Activated CD4-positive, alpha-beta T cell treated with anti-CD3 and anti-CD28 coated beads for 36 hours (primary cell): ENCODE measurements around the gene KLHDC4. TPM values are rescaled to one million over a fixed set of nuclear protein-coding genes. Genes with fewer than 3 reads are reported as not detected.
"Not testable (repeated sequence)": the region's sequence is repeated elsewhere in the genome, so short reads cannot be mapped to it uniquely, and the experiment has no call there.

Experiments
- ATAC-seq: fragments of 200-7000 bp; cut with Tn5 transposase; one replicate; pipeline ENCODE4 v1.10.0; 2021; ENCODE audit warnings: mild to moderate bottlenecking, moderate library complexity
- CTCF ChIA-PET: fragments of 350-600 bp; sonication (Branson Sonifier 250); formaldehyde crosslinking; loops from one replicate; lab custom pipeline; 2021; ENCODE audit warnings: antibody characterized with exemption; lab: Charles Lee
- POLR2A ChIA-PET: fragments of 350-600 bp; sonication (Branson Sonifier 250); formaldehyde crosslinking; loops from one replicate; lab custom pipeline; 2021; ENCODE audit warnings: antibody characterized with exemption, inconsistent platforms; lab: Charles Lee
- DNase-seq: peaks from one replicate; pipeline ENCODE4 v3.0.0-alpha.2; 2020
- H3K27ac Mint-ChIP-seq: one replicate; pipeline ENCODE4 v1.8.0; 2021; ENCODE audit warnings: mixed read lengths
- H3K27me3 Mint-ChIP-seq: one replicate; pipeline ENCODE4 v1.8.0; 2021; ENCODE audit warnings: mixed read lengths
- H3K36me3 Mint-ChIP-seq: one replicate; pipeline ENCODE4 v1.8.0; 2021; ENCODE audit warnings: low read depth, mixed read lengths
- H3K4me1 Mint-ChIP-seq: one replicate; pipeline ENCODE4 v1.8.0; 2021; ENCODE audit warnings: mixed read lengths
- H3K4me3 Mint-ChIP-seq: one replicate; pipeline ENCODE4 v1.8.0; 2021; ENCODE audit warnings: mild to moderate bottlenecking, moderate library complexity, mixed read lengths
- H3K9me3 Mint-ChIP-seq: one replicate; pipeline ENCODE4 v1.8.0; 2021; ENCODE audit warnings: low read depth, mixed read lengths
- intact Hi-C, 2 experiments: fragments of 100-400 bp; cut with DNase I in 1 of 2; cut with micrococcal nuclease in 1 of 2; formaldehyde crosslinking; loops; one replicate each; pipeline versions ENCODE4 v1.14.2 to v1.15.1; 2022 to 2024; cut with DNase I, micrococcal nuclease
- total RNA-seq, 2 experiments: library from RNA; stranded (reverse); gene quantifications; one replicate each; pipeline ENCODE4 v1.2.3, GENCODE V29; 2021

The KLHDC4 gene
- total RNA-seq, 2 experiments from 2014 or later: 67.0 to 77.3 TPM

DNA sequence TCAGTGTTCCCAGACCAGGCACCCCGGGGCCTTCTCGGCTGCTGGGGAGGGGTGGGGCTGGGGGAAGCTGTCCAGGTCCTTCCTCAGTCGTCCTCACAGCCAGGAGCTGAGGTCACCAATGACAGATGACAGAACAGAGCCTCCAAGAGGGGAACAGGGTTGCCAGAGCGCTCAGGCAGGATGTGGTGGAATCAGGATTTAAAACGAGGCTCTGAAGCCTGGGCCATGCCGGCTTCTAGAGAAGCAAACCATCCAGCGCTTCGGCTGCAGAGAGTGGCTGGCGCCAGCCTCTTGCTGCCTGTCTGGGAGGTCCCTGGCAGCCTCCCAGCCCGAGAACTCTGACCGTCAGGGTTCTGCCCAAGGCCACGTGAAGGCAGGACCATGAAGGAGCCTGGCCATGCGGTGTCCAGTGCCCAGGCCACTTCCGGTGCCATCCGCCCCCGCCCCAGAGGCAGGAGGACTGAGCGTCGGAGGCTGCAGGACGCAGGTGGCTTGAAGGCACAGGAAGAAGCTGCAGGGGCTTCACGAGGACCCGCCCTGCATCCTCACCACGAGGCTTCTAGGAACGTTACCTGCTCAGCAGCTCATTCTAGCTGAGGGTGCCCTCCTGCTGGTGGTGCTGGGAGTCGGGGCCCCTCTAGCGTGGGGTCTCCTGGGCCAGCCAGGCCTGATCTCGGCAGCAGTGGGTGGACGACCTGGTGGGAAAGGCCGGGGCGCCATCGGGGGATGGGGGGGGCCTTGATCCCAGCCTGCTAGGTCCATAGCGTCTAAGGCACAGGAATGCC, 78.5 kb downstream of the KLHDC4 start:
- Mint-ChIP-seq H3K4me1 (peaks cover 1% of the 10 kb centered on the region), H3K27ac (no peak overlapping the region), H3K9me3 (no peaks in the 10 kb centered on the region), H3K27me3 (no peaks in the 10 kb centered on the region), H3K4me3 (no peak overlapping the region), H3K36me3 (no peaks in the 10 kb centered on the region)
- CTCF ChIA-PET: interaction anchor here (1.5 kb wide), 1 partner anchor 16 kb away, joined by 6 read pairs; no protein-coding TSS in a partner anchor
- no peak for ATAC-seq
- POLR2A ChIA-PET: no interaction called here
- intact Hi-C loops: no loop called here
- DNase-seq: no peak

DNA sequence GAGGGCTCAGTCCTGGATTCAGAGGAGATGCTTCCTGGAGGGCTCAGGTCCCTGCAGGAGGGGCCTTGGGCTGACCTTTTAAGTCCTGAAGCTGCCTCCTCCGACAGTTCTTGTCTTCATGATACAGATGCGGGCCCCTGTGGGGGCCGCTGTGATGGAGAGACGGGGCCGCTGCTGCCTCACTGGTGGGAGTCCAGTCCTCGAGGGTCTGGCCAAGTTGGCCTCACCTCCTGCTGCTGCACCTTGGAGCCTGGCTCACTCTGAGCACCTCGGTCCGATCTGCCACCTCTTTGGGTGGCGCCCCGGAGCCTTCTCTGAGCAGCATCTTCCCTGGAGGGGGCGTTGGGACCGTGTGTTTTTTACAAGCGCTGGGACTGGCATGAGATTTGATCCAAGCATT, 79.1 kb downstream of the KLHDC4 start:
- H3K4me3 Mint-ChIP-seq: no peak overlapping the region
- peaks cover 6% of the 10 kb centered on the region for H3K4me1 Mint-ChIP-seq
- no peak for DNase-seq
- no peaks in the 10 kb centered on the region for H3K9me3 Mint-ChIP-seq
- no peaks in the 10 kb centered on the region for H3K36me3 Mint-ChIP-seq
- ChIA-PET POLR2A (no interaction called here), CTCF (no interaction called here)
- intact Hi-C loops: no loop called here
- H3K27ac Mint-ChIP-seq: no peak overlapping the region
- H3K27me3 Mint-ChIP-seq: no peaks in the 10 kb centered on the region
- no peak for ATAC-seq

DNA sequence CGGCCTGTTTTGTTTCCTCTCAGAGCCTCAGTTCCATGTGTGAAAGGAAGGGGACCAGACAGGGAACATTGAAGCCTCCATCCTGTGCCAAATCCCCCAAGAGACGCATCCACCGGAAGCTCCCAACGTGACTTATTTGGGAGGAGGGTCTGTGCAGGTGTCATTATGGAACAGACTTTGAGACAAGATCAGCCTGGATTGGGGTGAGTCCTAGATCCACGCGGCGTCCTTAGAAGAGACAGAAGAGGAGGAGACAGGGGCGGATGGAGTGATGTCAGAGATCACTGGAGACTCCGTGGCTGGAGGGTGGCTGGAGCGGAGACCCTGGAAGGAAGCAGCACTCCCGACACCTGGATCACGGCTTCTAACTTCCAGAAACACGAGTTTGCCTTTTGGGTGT, 80.0 kb downstream of the KLHDC4 start:
- H3K27ac Mint-ChIP-seq: no peak overlapping the region
- no peaks in the 10 kb centered on the region for H3K36me3 Mint-ChIP-seq
- intact Hi-C loops: no loop called here
- ATAC-seq (no peak), DNase-seq (no peak)
- H3K27me3 Mint-ChIP-seq: no peaks in the 10 kb centered on the region
- no peaks in the 10 kb centered on the region for H3K9me3 Mint-ChIP-seq
- peaks cover 6% of the 10 kb centered on the region for H3K4me1 Mint-ChIP-seq
- ChIA-PET POLR2A (no interaction called here), CTCF (no interaction called here)
- no peak overlapping the region for H3K4me3 Mint-ChIP-seq

DNA sequence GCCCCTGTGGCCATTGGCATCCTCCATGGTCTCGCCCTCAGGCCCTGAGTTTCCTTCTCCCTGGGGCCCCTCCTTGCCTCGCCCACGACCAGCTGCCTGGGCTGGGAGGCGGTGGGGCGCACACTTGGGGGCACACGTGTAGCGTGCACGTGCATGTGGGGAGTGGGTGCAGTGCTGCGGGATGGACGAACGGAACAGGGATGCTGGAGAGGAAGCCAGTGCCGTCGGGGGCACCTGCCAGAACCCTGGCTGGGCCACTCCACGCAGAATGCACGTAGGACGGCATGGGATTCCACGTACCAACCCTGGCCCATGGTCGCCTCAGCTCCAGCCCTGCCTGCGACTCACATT, 80.4 kb downstream of the KLHDC4 start:
- no peak for ATAC-seq
- Mint-ChIP-seq H3K4me1 (peaks cover 6% of the 10 kb centered on the region), H3K27ac (no peak overlapping the region), H3K4me3 (no peak overlapping the region), H3K9me3 (no peaks in the 10 kb centered on the region), H3K36me3 (no peaks in the 10 kb centered on the region), H3K27me3 (no peaks in the 10 kb centered on the region)
- intact Hi-C loops: no loop called here
- POLR2A ChIA-PET: no interaction called here
- DNase-seq: no peak
- CTCF ChIA-PET: no interaction called here

DNA sequence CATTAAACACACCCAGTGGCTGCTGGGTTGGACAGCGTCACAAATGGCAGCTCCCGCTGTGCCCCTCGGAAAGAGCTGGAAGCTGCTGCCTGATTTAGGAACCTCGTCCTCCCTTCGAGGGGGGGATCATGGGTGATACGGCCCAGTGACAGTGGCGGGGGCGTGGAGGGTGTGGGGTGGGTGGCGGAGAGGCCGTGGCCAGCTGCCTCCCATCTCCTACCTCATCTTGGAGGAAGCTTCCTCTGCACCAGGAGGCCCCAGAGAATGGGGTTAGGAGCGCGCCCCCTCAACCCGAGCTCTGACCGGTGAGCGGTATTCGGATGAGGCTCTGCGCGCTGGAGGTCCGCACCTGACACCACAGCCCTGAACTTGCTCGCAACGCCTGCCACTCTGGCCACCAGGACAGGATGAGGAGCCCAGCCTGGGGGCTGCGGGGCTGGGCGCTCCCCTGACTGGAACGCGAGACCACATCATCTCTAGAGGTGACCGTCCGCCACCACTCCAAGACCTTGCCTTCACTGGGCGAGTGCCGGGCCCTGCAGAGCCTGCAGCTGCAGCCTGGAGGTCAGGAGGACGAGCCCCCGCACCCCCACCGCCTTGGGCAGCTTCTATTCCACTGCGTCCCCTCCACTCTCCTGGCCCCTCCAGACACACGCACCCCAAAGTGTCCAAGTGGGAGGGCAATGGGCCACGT, 80.9 kb downstream of the KLHDC4 start:
- intact Hi-C loops: no loop called here
- no peaks in the 10 kb centered on the region for H3K36me3 Mint-ChIP-seq
- no peaks in the 10 kb centered on the region for H3K9me3 Mint-ChIP-seq
- H3K27ac Mint-ChIP-seq: no peak overlapping the region
- ATAC-seq (no peak), DNase-seq (no peak)
- no peaks in the 10 kb centered on the region for H3K27me3 Mint-ChIP-seq
- H3K4me1 Mint-ChIP-seq: peaks cover 6% of the 10 kb centered on the region
- CTCF ChIA-PET: no interaction called here
- no peak overlapping the region for H3K4me3 Mint-ChIP-seq
- POLR2A ChIA-PET: no interaction called here

DNA sequence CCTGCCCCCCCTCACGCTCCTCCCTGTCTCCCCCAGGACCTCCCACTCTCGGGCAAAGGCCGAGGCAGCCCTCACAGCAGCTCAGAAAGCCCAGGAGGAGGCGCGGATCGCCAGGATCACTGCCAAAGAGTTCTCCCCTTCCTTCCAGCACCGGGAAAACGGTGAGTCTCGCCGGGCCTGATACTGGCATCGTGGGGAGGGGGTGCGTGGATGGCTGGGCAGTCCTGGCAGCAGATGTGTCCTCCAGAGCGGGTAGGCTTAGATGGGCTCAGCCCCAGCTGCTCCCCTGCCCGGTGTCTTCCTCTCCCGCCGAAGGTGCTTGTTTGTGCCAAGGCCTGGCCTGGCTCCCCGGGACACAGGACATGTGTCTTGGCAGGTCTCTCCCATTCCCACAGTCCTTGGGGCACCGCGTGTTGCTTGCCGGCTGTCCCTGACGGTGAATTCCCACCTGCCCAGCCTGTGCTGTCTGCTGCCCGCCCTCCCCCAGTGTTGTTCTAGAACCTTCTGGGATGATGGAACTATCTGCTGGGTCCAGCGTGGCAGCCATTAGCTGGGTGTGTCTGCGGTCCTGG, 81.6 kb downstream of the KLHDC4 start:
- POLR2A ChIA-PET: no interaction called here

DNA sequence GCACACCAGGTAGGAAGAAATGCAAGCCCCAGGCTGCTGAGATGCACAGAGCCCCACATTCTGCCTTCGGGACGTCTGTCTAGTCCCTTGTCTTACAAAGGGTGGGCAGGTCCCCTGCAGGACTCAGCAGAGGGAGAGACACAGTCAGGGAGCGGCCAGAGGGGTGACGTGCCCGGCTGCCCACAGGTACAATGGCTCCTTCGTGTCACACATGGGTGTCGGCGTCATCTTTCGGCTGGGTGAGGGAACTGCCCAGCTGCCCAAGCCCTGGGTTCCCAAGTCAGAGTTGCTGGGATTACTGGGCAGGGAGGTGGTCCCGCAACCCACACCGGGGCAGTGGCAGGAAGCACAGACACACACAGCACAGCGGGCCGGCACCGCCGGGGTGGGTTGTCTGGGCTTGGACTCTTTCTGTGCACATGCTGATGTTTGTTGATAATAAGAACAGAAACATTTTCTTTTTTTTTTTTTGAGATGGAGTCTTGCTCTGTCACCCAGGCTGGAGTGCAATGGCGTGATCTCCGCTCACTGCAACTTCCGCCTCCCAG, 82.9 kb downstream of the KLHDC4 start:
- DNase-seq: no peak
- ChIA-PET POLR2A (no interaction called here), CTCF (no interaction called here)
- intact Hi-C loops: no loop called here
- no peak overlapping the region for H3K27ac Mint-ChIP-seq
- H3K36me3 Mint-ChIP-seq: no peaks in the 10 kb centered on the region
- H3K27me3 Mint-ChIP-seq: no peaks in the 10 kb centered on the region
- H3K4me3 Mint-ChIP-seq: no peak overlapping the region
- no peak for ATAC-seq
- H3K4me1 Mint-ChIP-seq: peaks cover 6% of the 10 kb centered on the region
- H3K9me3 Mint-ChIP-seq: no peaks in the 10 kb centered on the region

More for the DNA sequence above, 81.6 kb downstream of the KLHDC4 start:
- DNase-seq (no peak), ATAC-seq (no peak)
- H3K9me3 Mint-ChIP-seq: no peaks in the 10 kb centered on the region
- no peaks in the 10 kb centered on the region for H3K27me3 Mint-ChIP-seq
- CTCF ChIA-PET: interaction anchor here (0.6 kb wide), 1 partner anchor 82 kb away, joined by 3 read pairs; the partner anchor contains the start of gene JPH3
- intact Hi-C loops: no loop called here
- H3K27ac Mint-ChIP-seq: no peak overlapping the region
- peaks cover 6% of the 10 kb centered on the region for H3K4me1 Mint-ChIP-seq
- no peak overlapping the region for H3K4me3 Mint-ChIP-seq
- H3K36me3 Mint-ChIP-seq: no peaks in the 10 kb centered on the region

DNA sequence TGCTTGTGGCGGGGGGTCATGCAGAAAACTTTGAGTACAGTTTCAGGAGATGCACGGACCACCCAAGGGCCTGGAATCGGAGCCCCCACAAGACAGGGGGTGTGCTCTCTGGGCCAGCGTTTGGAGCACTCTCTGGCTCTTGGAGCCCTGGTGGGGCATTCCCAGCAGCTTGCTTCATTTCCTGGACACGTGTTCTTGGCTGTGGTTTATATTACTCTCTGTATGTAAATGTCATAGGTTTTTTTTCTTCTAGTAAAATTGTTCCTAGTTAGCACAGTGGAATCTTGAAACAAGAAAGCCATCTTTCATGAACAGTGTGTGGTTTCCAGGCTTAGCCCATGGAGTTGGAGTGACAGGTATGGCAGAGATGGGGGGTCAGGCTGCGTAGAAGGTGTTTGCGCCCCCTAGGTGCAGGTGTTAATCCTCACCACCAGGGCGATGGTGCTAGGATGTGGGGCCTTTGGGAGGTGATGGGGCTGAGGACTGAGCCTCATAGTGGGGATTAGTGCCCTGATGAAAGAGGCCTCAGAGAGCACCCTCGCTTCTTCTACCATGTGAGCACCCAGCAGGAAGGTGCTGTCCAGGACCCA, 83.7 kb downstream of the KLHDC4 start:
- DNase-seq (peak; percentile 59), ATAC-seq (peak; percentile 76)
- ChIA-PET POLR2A (no interaction called here), CTCF (interaction anchor here (0.8 kb wide), 1 partner anchor 97 kb away, joined by 3 read pairs; no protein-coding TSS in a partner anchor)
- Mint-ChIP-seq H3K27ac (peak overlapping the region; percentile 60), H3K9me3 (no peaks in the 10 kb centered on the region), H3K4me1 (peaks cover 6% of the 10 kb centered on the region), H3K4me3 (no peak overlapping the region), H3K36me3 (no peaks in the 10 kb centered on the region), H3K27me3 (no peaks in the 10 kb centered on the region)
- intact Hi-C loops: no loop called here

DNA sequence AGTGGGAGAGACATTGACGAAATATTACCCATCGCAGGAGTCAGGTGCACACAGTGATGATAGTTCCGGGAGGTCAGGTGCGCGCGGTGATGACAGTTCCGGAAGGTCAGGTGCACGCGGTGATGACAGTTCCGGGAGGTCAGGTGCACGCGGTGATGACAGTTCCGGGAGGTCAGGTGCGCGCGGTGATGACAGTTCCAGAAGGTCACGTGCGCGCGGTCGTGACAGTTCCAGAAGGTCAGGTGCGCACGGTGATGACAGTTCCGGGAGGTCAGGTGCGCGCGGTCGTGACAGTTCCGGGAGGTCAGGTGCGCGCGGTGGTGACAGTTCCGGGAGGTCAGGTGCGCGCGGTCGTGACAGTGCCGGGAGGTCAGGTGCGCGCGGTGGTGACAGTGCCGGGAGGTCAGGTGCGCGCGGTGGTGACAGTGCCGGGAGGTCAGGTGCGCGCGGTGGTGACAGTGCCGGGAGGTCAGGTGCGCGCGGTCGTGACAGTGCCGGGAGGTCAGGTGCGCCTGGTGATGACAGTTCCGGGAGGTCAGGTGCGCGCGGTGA, 84.7 kb downstream of the KLHDC4 start:
- CTCF ChIA-PET, H3K27ac Mint-ChIP-seq, ATAC-seq: not testable (repeated sequence)

DNA sequence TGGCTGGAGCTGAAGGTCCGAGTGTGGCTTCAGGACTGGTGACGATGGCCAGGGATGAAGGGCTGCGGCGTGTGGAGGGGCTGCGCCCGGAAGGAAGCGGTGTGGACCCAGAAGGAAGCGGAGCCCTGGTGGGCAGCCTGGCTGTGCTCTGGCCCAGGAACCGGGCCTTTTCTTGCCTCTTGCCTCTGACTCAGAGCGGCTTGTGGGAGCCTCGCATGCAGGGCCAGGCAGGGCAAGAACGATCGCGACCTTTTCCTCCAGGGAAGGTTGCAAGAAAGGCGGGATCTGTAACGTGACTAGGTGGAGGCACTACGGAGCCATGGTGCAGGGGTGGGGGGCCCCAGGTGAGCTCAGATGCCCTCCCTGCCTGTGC, 85.5 kb downstream of the KLHDC4 start:
- intact Hi-C loops: no loop called here
- Mint-ChIP-seq H3K4me3 (no peak overlapping the region), H3K27ac (no peak overlapping the region), H3K36me3 (no peaks in the 10 kb centered on the region), H3K27me3 (no peaks in the 10 kb centered on the region), H3K9me3 (no peaks in the 10 kb centered on the region), H3K4me1 (peaks cover 6% of the 10 kb centered on the region)
- ChIA-PET CTCF (interaction anchor here (0.6 kb wide), 1 partner anchor 30 kb away, joined by 3 read pairs; no protein-coding TSS in a partner anchor), POLR2A (no interaction called here)
- DNase-seq (no peak), ATAC-seq (no peak)

More for the DNA sequence above, 84.7 kb downstream of the KLHDC4 start:
- H3K36me3 Mint-ChIP-seq, H3K9me3 Mint-ChIP-seq, H3K4me1 Mint-ChIP-seq, DNase-seq, H3K4me3 Mint-ChIP-seq, POLR2A ChIA-PET, H3K27me3 Mint-ChIP-seq, intact Hi-C loops: not testable (repeated sequence)

DNA sequence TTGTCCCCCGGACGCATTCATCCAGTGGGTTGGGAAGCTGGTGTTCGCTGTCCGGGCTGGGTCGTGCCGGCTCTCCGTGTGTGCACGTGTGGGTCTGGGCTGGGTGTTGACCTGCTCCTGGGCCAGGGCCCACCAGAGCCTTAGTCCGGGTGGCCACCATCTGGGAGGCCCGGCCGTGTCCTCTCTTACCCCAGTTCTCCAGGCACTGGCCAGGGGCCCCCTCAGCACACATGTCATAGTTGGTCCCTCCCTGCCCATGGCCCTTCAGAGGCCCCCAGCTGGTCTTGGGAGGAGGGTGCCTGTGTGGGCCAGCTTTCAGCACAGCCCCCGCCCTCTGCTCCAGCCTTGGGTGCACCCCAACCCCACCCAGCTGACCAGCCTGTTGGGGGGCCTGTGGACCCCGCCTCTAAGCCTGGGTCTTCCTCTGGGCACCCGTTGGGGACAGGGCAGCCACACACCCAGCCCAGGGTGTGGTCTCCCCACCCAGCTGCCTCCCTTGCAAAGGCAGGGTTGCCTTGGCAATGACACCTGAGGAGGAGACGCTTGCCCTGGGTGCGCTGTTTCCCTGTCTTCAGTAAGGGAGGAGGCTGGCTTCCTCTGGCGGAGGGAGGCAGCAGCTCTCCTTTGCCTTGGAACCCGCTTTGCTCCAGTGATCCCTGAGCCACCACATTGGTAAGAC, 86.1 kb downstream of the KLHDC4 start:
- DNase-seq (no peak), ATAC-seq (no peak)
- no peaks in the 10 kb centered on the region for H3K36me3 Mint-ChIP-seq
- H3K4me3 Mint-ChIP-seq: no peak overlapping the region
- peaks cover 6% of the 10 kb centered on the region for H3K4me1 Mint-ChIP-seq
- no peaks in the 10 kb centered on the region for H3K9me3 Mint-ChIP-seq
- no peak overlapping the region for H3K27ac Mint-ChIP-seq
- POLR2A ChIA-PET: no interaction called here
- intact Hi-C loops: no loop called here
- H3K27me3 Mint-ChIP-seq: no peaks in the 10 kb centered on the region
- CTCF ChIA-PET: interaction anchor here (0.5 to 0.6 kb wide), 3 partner anchors 20 to 355 kb away, joined by 3 read pairs; no protein-coding TSS in a partner anchor
